RWPE1 (cell line): Measurements from ENCODE around the gene EFCAB11.

Experiments used
- CTCF ChIA-PET: fragments of 350-600 bp; sonication (Branson Sonifier 250); formaldehyde crosslinking; extraction: SDS; loops from one replicate; lab custom pipeline; 2021; lab: Yijun Ruan, JAX
- POLR2A ChIA-PET: fragments of 400-600 bp; formaldehyde crosslinking; extraction: SDS; loops from one replicate; lab custom pipeline; 2020; ENCODE audit warnings: antibody characterized with exemption; ENCODE audit not compliant: low non-redundant PET; lab: Yijun Ruan, JAX
- DNase-seq: peaks from one replicate; pipeline ENCODE4 v3.0.0; 2012; ENCODE audit warnings: low spot score
- H3K27ac ChIP-seq: fragments of 450-650 bp; 2 replicates; pipeline ENCODE4 v1.5.1; 2017
- TF ChIP-seq, protein P1 (sequence below): fragments of 450-650 bp; conservative IDR thresholded peaks from 2 replicates; pipeline ENCODE4 v1.5.1; 2017; ENCODE audit warnings: low read depth, mild to moderate bottlenecking

EFCAB11 gene

DNA sequence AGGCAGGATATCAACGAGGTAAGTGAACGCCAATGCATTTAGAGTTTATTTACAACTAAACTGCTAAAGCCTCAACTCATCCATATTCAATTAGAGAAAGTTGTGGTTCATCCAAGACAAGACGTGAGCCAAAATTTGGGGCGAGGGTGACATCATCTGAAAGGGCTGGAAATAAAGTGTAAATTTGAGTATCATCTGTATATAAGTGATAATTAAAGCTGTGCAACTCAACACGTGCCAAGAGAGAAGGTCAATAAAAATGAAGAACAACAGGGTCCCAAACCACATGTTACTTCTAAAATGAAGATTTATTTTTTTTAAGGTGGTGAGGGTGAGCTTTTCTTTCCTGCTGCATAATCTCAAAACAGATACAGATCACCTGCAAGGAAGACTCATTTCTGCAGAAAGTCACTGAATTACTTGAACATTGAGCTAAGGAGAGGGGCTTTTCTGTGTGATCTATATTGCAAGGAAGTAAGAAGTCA lies 203.6 kb downstream of the EFCAB11 start:
- TF ChIP-seq, protein P1, sequence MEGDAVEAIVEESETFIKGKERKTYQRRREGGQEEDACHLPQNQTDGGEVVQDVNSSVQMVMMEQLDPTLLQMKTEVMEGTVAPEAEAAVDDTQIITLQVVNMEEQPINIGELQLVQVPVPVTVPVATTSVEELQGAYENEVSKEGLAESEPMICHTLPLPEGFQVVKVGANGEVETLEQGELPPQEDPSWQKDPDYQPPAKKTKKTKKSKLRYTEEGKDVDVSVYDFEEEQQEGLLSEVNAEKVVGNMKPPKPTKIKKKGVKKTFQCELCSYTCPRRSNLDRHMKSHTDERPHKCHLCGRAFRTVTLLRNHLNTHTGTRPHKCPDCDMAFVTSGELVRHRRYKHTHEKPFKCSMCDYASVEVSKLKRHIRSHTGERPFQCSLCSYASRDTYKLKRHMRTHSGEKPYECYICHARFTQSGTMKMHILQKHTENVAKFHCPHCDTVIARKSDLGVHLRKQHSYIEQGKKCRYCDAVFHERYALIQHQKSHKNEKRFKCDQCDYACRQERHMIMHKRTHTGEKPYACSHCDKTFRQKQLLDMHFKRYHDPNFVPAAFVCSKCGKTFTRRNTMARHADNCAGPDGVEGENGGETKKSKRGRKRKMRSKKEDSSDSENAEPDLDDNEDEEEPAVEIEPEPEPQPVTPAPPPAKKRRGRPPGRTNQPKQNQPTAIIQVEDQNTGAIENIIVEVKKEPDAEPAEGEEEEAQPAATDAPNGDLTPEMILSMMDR = no peak
- CTCF ChIA-PET = interaction anchor here (1.1 to 1.5 kb wide), 2 partner anchors 15 to 724 kb away, joined by 3 read pairs; no protein-coding TSS in a partner anchor
- H3K27ac ChIP-seq = no peak overlapping the region
- POLR2A ChIA-PET = interaction anchor here (0.7 kb wide), 1 partner anchor 407 kb away, joined by 3 read pairs; no protein-coding TSS in a partner anchor
- no peak for DNase-seq

- H3K27ac ChIP-seq = no peak overlapping the region
- CTCF ChIA-PET = interaction anchor here (1.1 to 1.5 kb wide), 2 partner anchors 16 to 723 kb away, joined by 3 read pairs; no protein-coding TSS in a partner anchor
- POLR2A ChIA-PET = interaction anchor here (0.7 kb wide), 1 partner anchor 406 kb away, joined by 3 read pairs; no protein-coding TSS in a partner anchor
- TF ChIP-seq, protein P1 = no peak
- DNase-seq = no peak
These were observed 204.2 kb downstream of the EFCAB11 start for GRCh38 chr14:89750281-89750755.

GRCh38 chr14:89748004-89748403 lies 206.5 kb downstream of the EFCAB11 start:
- ChIA-PET CTCF (interaction anchor here (0.6 kb wide), 2 partner anchors 93 to 518 kb away, joined by 3 read pairs; no protein-coding TSS in a partner anchor), POLR2A (no interaction called here)
- TF ChIP-seq, protein P1 = no peak
- no peak overlapping the region for H3K27ac ChIP-seq
- no peak for DNase-seq

- DNase-seq = no peak
- TF ChIP-seq, protein P1 = no peak
- no peak overlapping the region for H3K27ac ChIP-seq
- ChIA-PET POLR2A (no interaction called here), CTCF (no interaction called here)
These were observed 207.4 kb downstream of the EFCAB11 start for GRCh38 chr14:89747126-89747525.

DNA sequence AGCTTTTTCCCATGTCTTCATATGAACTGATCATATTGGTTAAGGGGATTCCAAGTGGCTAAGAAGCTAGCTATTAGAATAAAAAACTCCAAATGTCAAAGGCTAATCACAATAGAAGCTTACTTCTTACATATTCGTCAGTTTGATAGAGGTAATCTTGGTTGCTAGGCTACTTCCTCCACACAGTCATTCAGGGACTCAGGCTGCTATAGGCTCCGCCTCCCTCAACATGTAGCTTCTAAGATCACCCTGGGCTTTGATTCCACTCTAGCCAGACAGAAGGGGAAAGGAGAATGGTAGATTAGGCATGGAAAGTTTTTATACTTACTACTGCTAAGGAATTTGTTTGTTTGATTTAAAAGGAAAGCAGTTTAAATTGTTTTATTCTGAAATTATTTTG lies 207.9 kb downstream of the EFCAB11 start:
- no peak overlapping the region for H3K27ac ChIP-seq
- POLR2A ChIA-PET = no interaction called here
- DNase-seq = no peak
- TF ChIP-seq, protein P1 = no peak
- CTCF ChIA-PET = interaction anchor here (0.6 kb wide), 1 partner anchor 424 kb away, joined by 3 read pairs; no protein-coding TSS in a partner anchor

DNA sequence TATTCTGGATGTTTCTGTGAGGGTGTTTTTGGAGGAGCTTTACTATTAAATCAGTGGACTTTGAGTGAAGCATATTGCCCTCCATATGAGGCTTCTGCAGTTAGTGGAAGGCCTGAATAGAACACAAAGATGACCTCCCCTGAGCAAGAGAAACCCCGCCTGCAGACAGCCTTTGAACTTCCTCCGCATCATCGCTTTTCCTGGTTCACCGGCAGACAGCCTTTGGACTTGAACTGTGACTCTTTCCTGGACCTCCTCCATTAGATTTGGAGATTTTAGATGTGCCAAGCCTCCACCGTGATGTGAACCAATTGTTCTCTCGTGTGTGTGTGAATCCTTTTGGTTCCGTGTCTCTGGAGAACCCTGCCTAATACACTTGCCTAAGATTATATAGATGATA lies 208.4 kb downstream of the EFCAB11 start:
- DNase-seq = no peak
- H3K27ac ChIP-seq = no peak overlapping the region
- TF ChIP-seq, protein P1 = no peak
- ChIA-PET POLR2A (no interaction called here), CTCF (interaction anchor here (0.6 kb wide), 1 partner anchor 424 kb away, joined by 3 read pairs; no protein-coding TSS in a partner anchor)
